ENCODE measurements around the gene DBN1.

- no peak for TF ChIP-seq CTCF (IDR thresholded peaks at IDR 0.05)
- no peak for TF ChIP-seq POLR2A (IDR thresholded peaks at IDR 0.05)
- TF ChIP-seq EP300 (IDR thresholded peaks at IDR 0.05) = no peak
Measured at GRCh38 chr5:177431317-177432142, 41.9 kb downstream of the DBN1 start.

Data from ovary (tissue), 3 donors.